Panc1 (cell line): Measurements from ENCODE around the gene HNRNPM.

Experiments
- CTCF ChIP-seq: fragments of 450-650 bp; IDR thresholded peaks from 2 replicates; pipeline ENCODE4 v1.5.1; 2017; ENCODE audit warnings: mild to moderate bottlenecking
- POLR2AphosphoS5 ChIP-seq: IDR thresholded peaks from 2 replicates; pipeline ENCODE4 v1.6.1; 2012; ENCODE audit warnings: mild to moderate bottlenecking, low read depth, low read length, moderate library complexity
- REST ChIP-seq, 2 experiments: IDR thresholded peaks; 2 replicates each; pipeline ENCODE4 v1.6.1; 2011 to 2012; ENCODE audit warnings: low read depth in 2 of 2, control low read depth in 1 of 2, low read length in 1 of 2, mild to moderate bottlenecking in 1 of 2, moderate library complexity in 1 of 2; ENCODE audit not compliant: insufficient read depth in 1 of 2

DNA sequence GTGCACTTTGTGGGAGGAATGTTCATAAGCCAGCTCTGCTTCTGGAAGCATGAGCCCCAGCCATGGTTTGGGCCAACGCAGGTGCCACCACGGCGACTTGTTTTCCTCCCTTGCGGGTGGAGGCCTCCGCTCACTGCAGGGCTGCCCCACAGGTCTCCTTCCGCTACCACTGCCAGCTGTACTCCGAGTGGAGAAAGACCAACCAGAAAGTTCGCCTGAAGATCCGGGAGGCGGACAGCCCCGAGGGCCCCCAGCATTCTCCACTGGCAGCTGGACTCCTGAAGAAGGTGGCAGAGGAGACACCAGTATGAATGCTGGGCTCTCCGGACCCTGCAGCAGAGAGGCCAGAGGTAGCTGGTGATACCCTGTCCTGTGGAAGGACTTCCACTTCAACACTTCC is 6.5 kb upstream of the HNRNPM start:
- TF ChIP-seq POLR2AphosphoS5 = no peak
- no peak for TF ChIP-seq REST (IDR thresholded peaks at IDR 0.05; ENCODE audit: insufficient read depth in 1 of 2, low read depth in 2 of 2, low read length in 1 of 2)
- TF ChIP-seq CTCF = no peak
